Ecto neural progenitor cell (in vitro differentiated cells): ENCODE data around the gene TP53.
"Not testable (repeated sequence)": the region's sequence is repeated elsewhere in the genome, so short reads cannot be mapped to it uniquely, and the experiment has no call there.

Source experiments
- DNase-seq: peaks from one replicate; pipeline ENCODE4 v3.0.0-alpha.2; 2018; ENCODE audit warnings: low spot score

Gene TP53

GRCh38 chr17:7631398-7632380 is 55.6 kb downstream of the TP53 start:
- DNase-seq = no peak

DNA sequence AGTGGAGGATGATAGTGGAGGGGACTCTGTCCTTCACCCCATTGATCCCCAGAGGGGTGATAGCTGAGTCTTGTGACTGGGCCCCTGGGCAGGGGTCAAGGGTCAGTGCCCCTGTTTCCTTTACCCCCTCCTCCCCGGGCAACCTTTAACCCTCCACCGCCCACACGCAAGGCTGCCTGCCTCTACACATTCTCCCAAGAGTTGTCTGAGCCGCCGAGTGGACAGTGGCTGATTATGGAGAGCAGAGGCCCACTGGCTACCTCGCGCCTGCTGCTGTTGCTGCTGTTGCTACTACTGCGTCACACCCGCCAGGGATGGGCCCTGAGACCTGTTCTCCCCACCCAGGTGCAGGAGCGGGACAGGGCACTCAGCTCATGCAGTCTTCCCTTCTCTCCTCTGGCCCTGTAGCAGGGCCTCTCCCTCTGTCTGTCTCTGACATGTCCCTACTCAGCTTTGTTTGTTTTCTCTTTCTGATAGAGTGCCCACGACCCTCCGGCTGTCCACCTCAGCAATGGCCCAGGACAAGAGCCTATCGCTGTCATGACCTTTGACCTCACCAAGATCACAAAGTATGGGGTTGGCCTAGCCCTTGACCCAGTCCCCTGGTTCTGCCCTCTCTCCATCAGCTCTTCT is 57.2 kb downstream of the TP53 start, which contains the start of gene SHBG:
SHBG (plus strand) TSS at position 197 of the 633 bp plus-strand sequence; CDS start at position 235, 38 bp downstream.
- no peak for DNase-seq

GRCh38 chr17:7627250-7628121 is 59.8 kb downstream of the TP53 start, which contains the start of gene SAT2:
Gene SAT2 (minus strand): TSS chr17:7627821. CDS start chr17:7627635, 186 bp downstream.
- DNase-seq = peak; percentile 99

GRCh38 chr17:7626956-7627249 is 60.4 kb downstream of the TP53 start:
- DNase-seq = no peak

DNA sequence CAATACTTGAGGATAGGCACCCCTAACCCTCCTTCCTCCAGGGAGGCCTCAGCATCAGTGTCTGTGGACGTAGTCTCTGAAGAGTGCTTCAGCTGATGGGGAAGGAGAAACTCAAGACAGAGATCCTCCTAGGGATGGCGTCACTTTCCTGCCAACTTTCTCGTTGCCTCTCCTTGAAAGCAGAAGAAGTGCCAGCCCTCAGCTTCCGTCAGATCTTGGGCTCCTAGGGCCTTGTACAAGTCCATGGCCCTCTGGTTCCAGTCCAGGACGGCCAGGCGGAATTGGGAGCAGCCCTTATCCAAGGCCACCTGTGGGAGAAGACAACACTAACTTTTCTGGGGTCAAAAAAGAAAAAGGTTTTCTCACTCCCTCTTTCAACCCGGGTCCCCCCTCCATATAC is 61.0 kb downstream of the TP53 start:
- DNase-seq = no peak

DNA sequence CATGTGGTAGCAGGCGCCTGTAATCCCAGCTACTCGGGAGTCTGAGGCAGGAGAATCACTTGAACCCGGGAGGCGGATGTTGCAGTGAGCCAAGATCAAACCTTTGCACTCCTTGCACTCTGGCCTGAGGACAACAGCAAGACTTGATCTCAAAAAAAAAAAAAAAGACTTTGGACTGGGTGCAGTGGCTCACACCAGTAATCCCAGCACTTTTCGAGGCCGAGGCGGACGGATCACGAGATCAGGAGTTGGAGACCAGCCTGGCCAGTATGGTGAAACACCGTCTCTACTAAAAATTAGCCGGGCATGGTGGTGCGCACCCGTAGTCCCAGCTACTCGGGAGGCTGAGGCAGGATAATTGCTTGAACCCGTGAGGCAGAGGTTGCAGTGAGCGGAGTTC is 61.5 kb downstream of the TP53 start:
- DNase-seq = not testable (repeated sequence)

- no peak for DNase-seq
These were observed 63.6 kb downstream of the TP53 start for GRCh38 chr17:7623661-7624060.

DNA sequence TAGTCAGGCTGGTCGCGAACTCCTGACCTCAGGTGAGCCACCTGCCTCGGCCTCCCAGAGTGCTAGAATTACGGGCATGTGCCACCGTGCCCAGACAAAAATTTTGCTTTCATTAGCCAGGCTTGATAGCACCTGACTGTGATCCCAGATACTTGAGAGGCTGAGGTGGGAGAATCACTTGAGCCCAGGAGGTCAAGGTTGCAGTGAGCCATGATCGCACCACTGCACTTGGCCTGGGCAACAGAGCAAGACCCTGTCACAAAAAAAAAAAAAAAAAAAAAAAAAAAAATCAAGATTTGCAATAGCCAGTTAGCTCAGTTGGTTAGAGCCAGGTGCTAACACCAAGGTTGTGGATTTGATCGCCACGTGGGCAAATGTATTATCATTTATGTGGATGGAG is 66.5 kb downstream of the TP53 start:
- DNase-seq = no peak

DNA sequence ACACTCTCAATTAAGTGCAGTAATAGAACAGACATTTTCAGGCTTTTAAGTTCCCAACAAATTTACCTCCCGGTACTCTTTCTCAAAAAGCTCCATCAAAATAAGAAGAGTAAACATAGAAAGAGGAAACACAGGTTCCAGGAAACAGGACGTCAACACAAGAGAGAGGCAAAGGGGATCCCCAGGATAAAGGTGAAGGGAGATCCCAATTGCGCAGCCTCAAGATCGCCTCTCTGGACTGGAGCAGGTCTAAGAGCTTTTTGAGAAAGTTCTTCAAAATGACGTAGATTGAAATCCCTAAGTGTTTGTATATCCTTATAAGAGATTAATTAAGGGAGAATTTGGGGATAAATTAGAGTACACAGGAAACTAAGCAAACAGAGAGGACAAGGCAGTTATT is 68.7 kb downstream of the TP53 start:
- DNase-seq = no peak
